HCT116 (cell line): ENCODE data around the gene MFRP. TPM values are rescaled to one million over a fixed set of nuclear protein-coding genes. Genes with fewer than 3 reads are reported as not detected.
A peak's percentile ranks its signal among the peaks of the same experiment; 100 is the strongest.

ENCODE experiments used
- ATAC-seq: fragments of 200-7000 bp; cut with Tn5 transposase; 2 replicates; pipeline ENCODE4 v1.9.1; 2020; ENCODE audit warnings: mild to moderate bottlenecking, moderate library complexity
- BruUV-seq: library from RNA; stranded (reverse); fragments of 400-500 nt; replicated peaks from 2 replicates; lab custom pipeline; 2021; lab: Mats Ljungman, UMichigan
- CTCF ChIA-PET: fragments of 300-600 bp; sonication (Branson Sonifier 250); formaldehyde crosslinking; loops from one replicate; lab custom pipeline; 2021; ENCODE audit warnings: antibody characterized with exemption; lab: Charles Lee
- POLR2A ChIA-PET: fragments of 300-600, 350-600 bp; sonication (Branson Sonifier 250); formaldehyde crosslinking; loops from one replicate; lab custom pipeline; 2021; ENCODE audit warnings: antibody characterized with exemption; lab: Charles Lee
- RAD21 ChIA-PET, 2 experiments: fragments of 300-600 bp; sonication (Branson Sonifier 250); formaldehyde crosslinking; loops; one replicate each; lab custom pipeline; 2023; ENCODE audit warnings: low total read pairs in 2 of 2; ENCODE audit not compliant: uncharacterized antibody in 2 of 2, unreplicated experiment in 2 of 2, low non-redundant PET in 1 of 2; lab: Charles Lee
- DNase-seq: peaks from one replicate; pipeline ENCODE4 v3.0.0-alpha.2; 2010; ENCODE audit warnings: low read depth, low spot score
- H2AFZ ChIP-seq: fragments of 200-600 bp; shearing (Covaris generic), sonication (generic); 2 replicates; pipeline ENCODE4 v1.6.1; 2017; ENCODE audit warnings: low read depth, mixed run types, mixed read lengths, antibody characterized with exemption, low read length; ENCODE audit not compliant: poor library complexity, severe bottlenecking
- H3K27ac ChIP-seq: 2 replicates; pipeline ENCODE4 v1.5.1; 2012; ENCODE audit warnings: low read depth, low read length
- H3K27me3 ChIP-seq: fragments of 200-600 bp; sonication (generic); 2 replicates; pipeline ENCODE4 v1.6.1; 2016; ENCODE audit warnings: mixed run types, low read length, mixed read lengths; ENCODE audit not compliant: insufficient read depth
- H3K36me3 ChIP-seq, 2 experiments: fragments of 200-500 bp in 1 of 2; fragments of 200-600 bp in 1 of 2; sonication (Bioruptor generic) in 1 of 2; sonication (generic) in 1 of 2; 2 replicates each; pipeline versions ENCODE4 v1.5.1 to v1.6.1; 2014 to 2016; ENCODE audit warnings: low read length in 2 of 2, inconsistent platforms in 1 of 2, mixed read lengths in 1 of 2, mixed run types in 1 of 2; ENCODE audit not compliant: insufficient read depth in 2 of 2, control insufficient read depth in 1 of 2
- H3K4me1 ChIP-seq, 2 experiments: fragments of 200-600 bp in 1 of 2; sonication (generic) in 1 of 2; 2 replicates each; pipeline versions ENCODE4 v1.5.1 to v1.6.1; 2012 to 2017; ENCODE audit warnings: low read length in 2 of 2, inconsistent platforms in 1 of 2, mild to moderate bottlenecking in 1 of 2, mixed read lengths in 1 of 2, mixed run types in 1 of 2, moderate library complexity in 1 of 2; ENCODE audit not compliant: insufficient read depth in 2 of 2, control insufficient read depth in 1 of 2
- H3K4me2 ChIP-seq: fragments of 200-600 bp; sonication (generic); 2 replicates; pipeline ENCODE4 v1.6.1; 2017; ENCODE audit warnings: mixed run types, low read length, mixed read lengths
- H3K4me3 ChIP-seq, 2 experiments: fragments of 200-600 bp in 1 of 2; sonication (generic) in 1 of 2; replicated peaks in 1 of 2; 2 replicates each; pipeline ENCODE4 v1.5.1; 2011 to 2016; ENCODE audit warnings: low read length in 2 of 2, control low read depth in 1 of 2, low read depth in 1 of 2, mild to moderate bottlenecking in 1 of 2, mixed read lengths in 1 of 2, mixed run types in 1 of 2
- H3K79me2 ChIP-seq: fragments of 200-600 bp; sonication (generic); 2 replicates; pipeline ENCODE4 v1.6.1; 2017; ENCODE audit warnings: mild to moderate bottlenecking, mixed run types, low read length, moderate library complexity, mixed read lengths; ENCODE audit not compliant: insufficient read depth
- H3K9ac ChIP-seq: fragments of 200-600 bp; sonication (generic); 2 replicates; pipeline ENCODE4 v1.6.1; 2016; ENCODE audit warnings: low read length, mixed read lengths
- H3K9me2 ChIP-seq: fragments of 200-600 bp; sonication (generic), shearing (Covaris generic); 2 replicates; pipeline ENCODE4 v1.6.1; 2017; ENCODE audit warnings: mixed run types, mild to moderate bottlenecking, moderate library complexity; ENCODE audit not compliant: insufficient read depth
- H3K9me3 ChIP-seq, 2 experiments: fragments of 200-500 bp in 1 of 2; fragments of 200-600 bp in 1 of 2; sonication (Bioruptor generic) in 1 of 2; sonication (generic) in 1 of 2; 2 replicates each; pipeline ENCODE4 v1.6.1; 2014 to 2017; ENCODE audit warnings: low read length in 2 of 2, mixed read lengths in 2 of 2, inconsistent platforms in 1 of 2, low read depth in 1 of 2, mild to moderate bottlenecking in 1 of 2, mixed run types in 1 of 2, moderate library complexity in 1 of 2; ENCODE audit not compliant: control insufficient read depth in 1 of 2, insufficient read depth in 1 of 2
- H4K20me1 ChIP-seq: fragments of 200-600 bp; sonication (generic), shearing (Covaris generic); 2 replicates; pipeline ENCODE4 v1.6.1; 2017; ENCODE audit warnings: mixed run types, mild to moderate bottlenecking, moderate library complexity; ENCODE audit not compliant: insufficient read depth
- CEBPB ChIP-seq: IDR thresholded peaks from 2 replicates; pipeline ENCODE4 v1.6.1; 2012; ENCODE audit warnings: low read depth
- ELF1 ChIP-seq: IDR thresholded peaks from 2 replicates; pipeline ENCODE4 v1.6.1; 2012; ENCODE audit warnings: low read depth, borderline replicate concordance
- EZH2phosphoT487 ChIP-seq: fragments of 200-600 bp; IDR thresholded peaks from 2 replicates; pipeline ENCODE4 v1.6.1; 2018; ENCODE audit warnings: antibody characterized with exemption, borderline replicate concordance
- FOSL1 ChIP-seq: IDR thresholded peaks from 2 replicates; pipeline ENCODE4 v1.6.1; 2012; ENCODE audit warnings: low read depth
- JUND ChIP-seq: IDR thresholded peaks from 2 replicates; pipeline ENCODE4 v1.6.1; 2012
- POLR2AphosphoS5 ChIP-seq: IDR thresholded peaks from 2 replicates; pipeline ENCODE4 v1.6.1; 2011; ENCODE audit warnings: mild to moderate bottlenecking, low read depth, low read length, moderate library complexity
- RAD21 ChIP-seq: IDR thresholded peaks from 2 replicates; pipeline ENCODE4 v1.6.1; 2012; ENCODE audit warnings: low read depth, mild to moderate bottlenecking
- SRF ChIP-seq: IDR thresholded peaks from 2 replicates; pipeline ENCODE4 v1.6.1; 2012; ENCODE audit warnings: low read depth
- TCF7L2 ChIP-seq: IDR thresholded peaks from 2 replicates; pipeline ENCODE4 v1.7.0; 2011; ENCODE audit warnings: borderline replicate concordance, inconsistent platforms; ENCODE audit not compliant: insufficient read depth, insufficient read length; ENCODE audit errors: extremely low read depth
- YY1 ChIP-seq: IDR thresholded peaks from 2 replicates; pipeline ENCODE4 v1.6.1; 2011; ENCODE audit warnings: low read length, low read depth, moderate library complexity, mild to moderate bottlenecking; ENCODE audit not compliant: insufficient replicate concordance; ENCODE audit errors: extremely low read depth
- ZNF274 ChIP-seq: fragments of 200-500 bp; sonication (Bioruptor generic); IDR thresholded peaks from 2 replicates; pipeline ENCODE4 v1.6.1; 2014; ENCODE audit warnings: mild to moderate bottlenecking, low read depth, low read length, inconsistent platforms
- intact Hi-C: fragments of 100-400 bp; cut with micrococcal nuclease; formaldehyde crosslinking; loops from 2 replicates; pipeline ENCODE4 v1.10.0; 2022
- total RNA-seq: library from RNA; stranded (reverse); gene quantifications from one replicate; pipeline ENCODE4 v1.2.1, GENCODE V29; 2021; ENCODE audit not compliant: unreplicated experiment
- TF ChIP-seq, protein P1 (sequence below): IDR thresholded peaks from 2 replicates; pipeline ENCODE4 v1.6.1; 2012; ENCODE audit warnings: low read depth
- TF ChIP-seq, protein P2 (sequence below): IDR thresholded peaks from 2 replicates; pipeline ENCODE4 v1.6.1; 2012

The MFRP gene
- total RNA-seq, 1 experiment from 2014 or later = not detected

DNA sequence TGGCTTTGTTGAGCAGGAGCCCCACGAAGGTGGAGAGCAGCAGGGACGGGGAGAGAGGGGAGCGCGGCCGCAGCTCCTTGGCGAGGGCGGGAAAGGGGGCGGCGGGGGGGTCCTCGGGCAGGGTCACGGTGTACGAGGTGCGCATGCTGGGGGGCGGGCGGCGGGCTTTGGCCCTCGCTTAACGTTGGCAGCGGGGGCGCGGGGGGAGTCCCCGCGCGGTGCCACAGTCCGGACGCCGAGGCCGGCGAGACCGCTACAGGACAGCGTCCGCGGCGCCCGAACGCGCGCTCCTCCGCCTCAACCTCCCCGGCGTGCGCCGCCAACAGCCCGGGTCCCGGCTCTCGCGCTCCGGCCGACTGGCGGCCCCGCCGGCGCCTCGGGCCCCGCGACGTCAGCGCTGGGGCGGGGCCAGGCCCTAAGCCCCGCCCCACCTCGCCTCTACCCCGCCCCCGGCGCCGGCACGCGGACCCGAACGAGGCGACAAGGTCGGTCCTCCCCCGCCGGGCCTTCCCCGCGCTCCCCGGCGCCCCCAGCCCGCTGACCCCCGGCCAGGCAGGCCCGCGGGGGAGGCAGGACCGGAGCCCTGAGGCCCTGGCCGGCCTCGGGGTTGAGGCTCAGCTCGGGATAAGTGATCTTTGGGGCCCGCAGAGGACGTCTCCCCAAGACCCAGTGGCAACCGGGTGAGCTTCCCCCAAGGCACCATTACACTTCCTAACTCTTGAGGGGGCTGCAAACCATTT is 17.5 kb upstream of the MFRP start:
- H3K4me2 ChIP-seq = peak overlapping the region; percentile 52
- no peak overlapping the region for H3K27ac ChIP-seq
- H2AFZ ChIP-seq = no peak overlapping the region

DNA sequence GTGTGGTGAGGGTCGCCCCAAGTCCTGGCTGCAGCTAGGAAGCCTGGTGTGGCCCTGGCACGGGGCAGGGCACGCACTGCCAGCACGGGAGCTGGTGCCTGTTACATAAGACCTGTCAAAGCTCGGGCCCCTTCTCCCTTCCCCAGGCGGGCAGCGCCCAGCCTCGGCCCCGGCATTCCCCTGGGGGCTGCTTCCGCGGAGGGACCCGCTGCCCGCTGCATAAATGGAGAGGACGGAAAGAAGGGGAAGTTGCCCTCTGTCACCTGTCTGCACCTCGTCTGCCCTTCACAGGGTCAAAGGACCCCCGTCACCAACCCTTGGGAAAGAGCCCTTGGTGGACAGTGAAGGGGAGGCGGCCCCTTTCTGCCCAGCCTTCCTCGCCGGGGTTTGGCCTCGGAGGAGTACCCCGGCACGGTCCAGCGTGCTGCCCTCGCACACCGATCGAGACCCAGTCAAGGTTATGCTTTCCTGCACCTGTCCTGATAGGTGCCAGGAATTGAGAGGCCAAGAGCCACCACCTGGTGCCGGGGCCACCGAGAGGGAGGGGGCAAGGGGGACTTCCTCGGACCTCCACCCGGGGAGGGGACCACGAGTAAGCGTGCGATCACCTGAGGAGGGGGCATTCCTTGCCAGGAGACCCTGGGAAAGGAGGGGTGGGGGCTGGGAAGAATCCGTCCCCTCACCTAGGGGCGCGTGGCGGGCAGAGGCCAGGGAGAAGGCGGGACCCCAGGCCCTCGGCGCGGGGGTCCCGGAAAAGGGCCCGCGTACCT is 16.8 kb upstream of the MFRP start:
- RAD21 ChIA-PET = no interaction called here
- Histone ChIP-seq H3K27ac (no peak overlapping the region), H3K4me1 (peaks cover 35 to 55% of the 10 kb centered on the region in 2 experiments), H3K4me2 (peak overlapping the region; percentile 52), H3K9me3 (no peaks in the 10 kb centered on the region), H4K20me1 (no peaks in the 10 kb centered on the region), H3K9ac (peak overlapping the region; percentile 19; the same call in 1 of the 2 replicates), H2AFZ (no peak overlapping the region), H3K4me3 (peak overlapping the region in 1 of 2 experiments; percentile 23; a peak in 2 of 4 replicates), H3K36me3 (peaks cover 0 to 6% of the 10 kb centered on the region in 2 experiments; a peak in 1 of 4 replicates), H3K27me3 (peaks cover 6% of the 10 kb centered on the region; the same call in 1 of the 2 replicates), H3K79me2 (no peaks in the 10 kb centered on the region), H3K9me2 (no peaks in the 10 kb centered on the region)
- POLR2A ChIA-PET = no interaction called here
- ATAC-seq (no peak), DNase-seq (no peak)
- no TSS peak for BruUV-seq
- CTCF ChIA-PET = interaction anchor here (2.6 to 3.7 kb wide), 2 partner anchors 11 to 25 kb away, joined by 15 to 23 read pairs; no protein-coding TSS in a partner anchor
- intact Hi-C loops = no loop called here
- TF ChIP-seq EZH2phosphoT487 (no peak), JUND (no peak), FOSL1 (no peak), ELF1 (no peak), POLR2AphosphoS5 (no peak), CEBPB (no peak), RAD21 (no peak), YY1 (no peak)
- TF ChIP-seq, protein P1, sequence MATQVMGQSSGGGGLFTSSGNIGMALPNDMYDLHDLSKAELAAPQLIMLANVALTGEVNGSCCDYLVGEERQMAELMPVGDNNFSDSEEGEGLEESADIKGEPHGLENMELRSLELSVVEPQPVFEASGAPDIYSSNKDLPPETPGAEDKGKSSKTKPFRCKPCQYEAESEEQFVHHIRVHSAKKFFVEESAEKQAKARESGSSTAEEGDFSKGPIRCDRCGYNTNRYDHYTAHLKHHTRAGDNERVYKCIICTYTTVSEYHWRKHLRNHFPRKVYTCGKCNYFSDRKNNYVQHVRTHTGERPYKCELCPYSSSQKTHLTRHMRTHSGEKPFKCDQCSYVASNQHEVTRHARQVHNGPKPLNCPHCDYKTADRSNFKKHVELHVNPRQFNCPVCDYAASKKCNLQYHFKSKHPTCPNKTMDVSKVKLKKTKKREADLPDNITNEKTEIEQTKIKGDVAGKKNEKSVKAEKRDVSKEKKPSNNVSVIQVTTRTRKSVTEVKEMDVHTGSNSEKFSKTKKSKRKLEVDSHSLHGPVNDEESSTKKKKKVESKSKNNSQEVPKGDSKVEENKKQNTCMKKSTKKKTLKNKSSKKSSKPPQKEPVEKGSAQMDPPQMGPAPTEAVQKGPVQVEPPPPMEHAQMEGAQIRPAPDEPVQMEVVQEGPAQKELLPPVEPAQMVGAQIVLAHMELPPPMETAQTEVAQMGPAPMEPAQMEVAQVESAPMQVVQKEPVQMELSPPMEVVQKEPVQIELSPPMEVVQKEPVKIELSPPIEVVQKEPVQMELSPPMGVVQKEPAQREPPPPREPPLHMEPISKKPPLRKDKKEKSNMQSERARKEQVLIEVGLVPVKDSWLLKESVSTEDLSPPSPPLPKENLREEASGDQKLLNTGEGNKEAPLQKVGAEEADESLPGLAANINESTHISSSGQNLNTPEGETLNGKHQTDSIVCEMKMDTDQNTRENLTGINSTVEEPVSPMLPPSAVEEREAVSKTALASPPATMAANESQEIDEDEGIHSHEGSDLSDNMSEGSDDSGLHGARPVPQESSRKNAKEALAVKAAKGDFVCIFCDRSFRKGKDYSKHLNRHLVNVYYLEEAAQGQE = no peak

More for the DNA sequence above, 17.5 kb upstream of the MFRP start:
- BruUV-seq = no TSS peak
- Histone ChIP-seq H3K4me3 (peak overlapping the region in 1 of 2 experiments; percentile 23; a peak in 3 of 4 replicates), H3K27me3 (peaks cover 6% of the 10 kb centered on the region; the same call in 1 of the 2 replicates), H4K20me1 (no peaks in the 10 kb centered on the region), H3K9ac (peak overlapping the region; percentile 19; the same call in 1 of the 2 replicates), H3K9me3 (no peaks in the 10 kb centered on the region), H3K9me2 (no peaks in the 10 kb centered on the region), H3K79me2 (no peaks in the 10 kb centered on the region), H3K4me1 (peaks cover 42 to 62% of the 10 kb centered on the region in 2 experiments), H3K36me3 (peaks cover 0 to 1% of the 10 kb centered on the region in 2 experiments; a peak in 1 of 4 replicates)
- ChIA-PET CTCF (interaction anchor here (1.1 to 1.6 kb wide), 4 partner anchors 8 to 26 kb away, joined by 3 to 9 read pairs (median 4); no protein-coding TSS in a partner anchor), RAD21 (interaction anchor here in 1 of 2 experiments (1.4 kb wide), 1 partner anchor 8 kb away, joined by 3 read pairs; no protein-coding TSS in a partner anchor), POLR2A (interaction anchor here (0.6 kb wide), 1 partner anchor 298 kb away, joined by 4 read pairs; no protein-coding TSS in a partner anchor)
- peak; percentile 80 for ATAC-seq
- DNase-seq = no peak
- TF ChIP-seq POLR2AphosphoS5 (peak; percentile 54; the same call in 1 of the 2 replicates), CEBPB (no peak), RAD21 (no peak), SRF (no peak), ZNF274 (no peak), FOSL1 (no peak), TCF7L2 (no peak)
- TF ChIP-seq, protein P2, sequence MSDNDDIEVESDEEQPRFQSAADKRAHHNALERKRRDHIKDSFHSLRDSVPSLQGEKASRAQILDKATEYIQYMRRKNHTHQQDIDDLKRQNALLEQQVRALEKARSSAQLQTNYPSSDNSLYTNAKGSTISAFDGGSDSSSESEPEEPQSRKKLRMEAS = peak; percentile 70
- intact Hi-C loops = no loop called here
